ENCODE measurements around the gene DDRGK1. TPM values are rescaled to one million over a fixed set of nuclear protein-coding genes. Genes with fewer than 3 reads are reported as not detected.

Gene DDRGK1
- total and polyA plus RNA-seq, 4 donors: 16.8 to 72.4 (median 48.5) TPM

- WGBS: 82% methylated on average over 11 of the region's 11 CpGs
- H3K27ac ChIP-seq (ENCODE audit: low read depth in 1 of 2, low read length in 2 of 2): no peak overlapping the region
- no peak for DNase-seq (ENCODE audit: low spot score)
- H3K4me1 ChIP-seq (ENCODE audit: control insufficient read depth in 4 of 4, insufficient read depth in 4 of 4, low read length in 3 of 4): peaks cover 4 to 15% (median 11%) of the 10 kb centered on the region in 4 donors
- H3K27me3 ChIP-seq (ENCODE audit: control insufficient read depth in 4 of 4, insufficient read depth in 4 of 4, low read length in 3 of 4): peaks cover 0 to 8% (median 1%) of the 10 kb centered on the region in 4 donors
- TF ChIP-seq RAD21 (IDR thresholded peaks at IDR 0.05): no peak
- TF ChIP-seq, protein P1, sequence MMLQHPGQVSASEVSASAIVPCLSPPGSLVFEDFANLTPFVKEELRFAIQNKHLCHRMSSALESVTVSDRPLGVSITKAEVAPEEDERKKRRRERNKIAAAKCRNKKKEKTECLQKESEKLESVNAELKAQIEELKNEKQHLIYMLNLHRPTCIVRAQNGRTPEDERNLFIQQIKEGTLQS (IDR thresholded peaks at IDR 0.05): no peak
- no peak for TF ChIP-seq TAF1 (conservative IDR thresholded peaks at IDR 0.05)
- no peak overlapping the region for H3K9ac ChIP-seq (ENCODE audit: low read depth in 1 of 2, low read length in 2 of 2)
- no peak overlapping the region for H3K4me3 ChIP-seq (ENCODE audit: low read depth in 1 of 3, low read length in 3 of 3)
- H3K36me3 ChIP-seq (ENCODE audit: control insufficient read depth in 4 of 4, insufficient read depth in 3 of 4, low read depth in 1 of 4, low read length in 3 of 4): no peaks in the 10 kb centered on the region
- H3K9me3 ChIP-seq (ENCODE audit: control insufficient read depth in 4 of 4, low read length in 3 of 4): no peaks in the 10 kb centered on the region
Observed at GRCh38 chr20:3243718-3244358, 39.4 kb upstream of the DDRGK1 start.

DNA sequence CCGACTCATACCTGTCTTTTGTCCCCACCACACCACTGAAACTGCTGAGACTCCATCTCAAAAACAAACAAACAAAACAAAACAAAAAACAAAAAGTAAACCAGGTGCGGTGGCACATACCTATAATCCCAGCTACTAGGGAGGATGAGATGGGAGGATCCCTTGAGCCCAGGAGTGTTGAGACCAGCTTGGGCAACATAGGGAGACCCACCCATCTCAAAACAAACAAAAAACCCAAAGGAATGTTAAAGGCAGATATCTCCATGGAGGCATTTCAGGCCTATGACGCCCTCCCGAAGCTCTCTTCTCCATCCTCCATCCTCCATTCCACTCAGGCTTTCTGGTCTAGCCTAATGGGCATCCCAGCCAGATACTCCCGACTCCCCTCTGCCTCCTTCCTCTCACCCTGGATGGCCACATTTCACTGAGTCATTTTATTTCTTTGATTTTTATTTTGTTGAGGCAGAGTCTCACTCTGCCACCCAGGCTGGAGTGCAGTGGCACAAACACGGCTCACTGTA, 37.8 kb upstream of the DDRGK1 start:
- 63% methylated on average over 6 of the region's 6 CpGs for WGBS
- Histone ChIP-seq H3K4me1 (ENCODE audit: control insufficient read depth in 4 of 4, insufficient read depth in 4 of 4, low read length in 3 of 4) (peaks cover 8 to 21% (median 14%) of the 10 kb centered on the region in 4 donors), H3K4me3 (ENCODE audit: low read depth in 1 of 3, low read length in 3 of 3) (no peak overlapping the region), H3K9ac (ENCODE audit: low read depth in 1 of 2, low read length in 2 of 2) (no peak overlapping the region), H3K9me3 (ENCODE audit: control insufficient read depth in 4 of 4, low read length in 3 of 4) (no peaks in the 10 kb centered on the region), H3K27me3 (ENCODE audit: control insufficient read depth in 4 of 4, insufficient read depth in 4 of 4, low read length in 3 of 4) (peaks cover 0 to 8% (median 1%) of the 10 kb centered on the region in 4 donors), H3K36me3 (ENCODE audit: control insufficient read depth in 4 of 4, insufficient read depth in 3 of 4, low read depth in 1 of 4, low read length in 3 of 4) (no peaks in the 10 kb centered on the region), H3K27ac (ENCODE audit: low read depth in 1 of 2, low read length in 2 of 2) (no peak overlapping the region)
- TF ChIP-seq GABPA (IDR thresholded peaks at IDR 0.05 in 1 of 2, conservative IDR thresholded peaks at IDR 0.05 in 1 of 2): no peak
- TF ChIP-seq FOXA2 (IDR thresholded peaks at IDR 0.05): no peak
- TF ChIP-seq EGR1 (IDR thresholded peaks at IDR 0.05; ENCODE audit: low read depth in 2 of 2): no peak
- TF ChIP-seq HNF4A (conservative IDR thresholded peaks at IDR 0.05): no peak
- no peak for TF ChIP-seq SP1 (IDR thresholded peaks at IDR 0.05)
- no peak for TF ChIP-seq YY1 (IDR thresholded peaks at IDR 0.05)
- no peak for TF ChIP-seq FOXA1 (IDR thresholded peaks at IDR 0.05)
- no peak for TF ChIP-seq RAD21 (IDR thresholded peaks at IDR 0.05)
- no peak for TF ChIP-seq JUND (IDR thresholded peaks at IDR 0.05)
- no peak for TF ChIP-seq MAX (IDR thresholded peaks at IDR 0.05)
- TF ChIP-seq, protein P2, sequence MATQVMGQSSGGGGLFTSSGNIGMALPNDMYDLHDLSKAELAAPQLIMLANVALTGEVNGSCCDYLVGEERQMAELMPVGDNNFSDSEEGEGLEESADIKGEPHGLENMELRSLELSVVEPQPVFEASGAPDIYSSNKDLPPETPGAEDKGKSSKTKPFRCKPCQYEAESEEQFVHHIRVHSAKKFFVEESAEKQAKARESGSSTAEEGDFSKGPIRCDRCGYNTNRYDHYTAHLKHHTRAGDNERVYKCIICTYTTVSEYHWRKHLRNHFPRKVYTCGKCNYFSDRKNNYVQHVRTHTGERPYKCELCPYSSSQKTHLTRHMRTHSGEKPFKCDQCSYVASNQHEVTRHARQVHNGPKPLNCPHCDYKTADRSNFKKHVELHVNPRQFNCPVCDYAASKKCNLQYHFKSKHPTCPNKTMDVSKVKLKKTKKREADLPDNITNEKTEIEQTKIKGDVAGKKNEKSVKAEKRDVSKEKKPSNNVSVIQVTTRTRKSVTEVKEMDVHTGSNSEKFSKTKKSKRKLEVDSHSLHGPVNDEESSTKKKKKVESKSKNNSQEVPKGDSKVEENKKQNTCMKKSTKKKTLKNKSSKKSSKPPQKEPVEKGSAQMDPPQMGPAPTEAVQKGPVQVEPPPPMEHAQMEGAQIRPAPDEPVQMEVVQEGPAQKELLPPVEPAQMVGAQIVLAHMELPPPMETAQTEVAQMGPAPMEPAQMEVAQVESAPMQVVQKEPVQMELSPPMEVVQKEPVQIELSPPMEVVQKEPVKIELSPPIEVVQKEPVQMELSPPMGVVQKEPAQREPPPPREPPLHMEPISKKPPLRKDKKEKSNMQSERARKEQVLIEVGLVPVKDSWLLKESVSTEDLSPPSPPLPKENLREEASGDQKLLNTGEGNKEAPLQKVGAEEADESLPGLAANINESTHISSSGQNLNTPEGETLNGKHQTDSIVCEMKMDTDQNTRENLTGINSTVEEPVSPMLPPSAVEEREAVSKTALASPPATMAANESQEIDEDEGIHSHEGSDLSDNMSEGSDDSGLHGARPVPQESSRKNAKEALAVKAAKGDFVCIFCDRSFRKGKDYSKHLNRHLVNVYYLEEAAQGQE (IDR thresholded peaks at IDR 0.05): no peak
- no peak for TF ChIP-seq RXRA (IDR thresholded peaks at IDR 0.05)
- no peak for TF ChIP-seq TAF1 (conservative IDR thresholded peaks at IDR 0.05)
- TF ChIP-seq NR2F2 (IDR thresholded peaks at IDR 0.05): no peak
- TF ChIP-seq, protein P3, sequence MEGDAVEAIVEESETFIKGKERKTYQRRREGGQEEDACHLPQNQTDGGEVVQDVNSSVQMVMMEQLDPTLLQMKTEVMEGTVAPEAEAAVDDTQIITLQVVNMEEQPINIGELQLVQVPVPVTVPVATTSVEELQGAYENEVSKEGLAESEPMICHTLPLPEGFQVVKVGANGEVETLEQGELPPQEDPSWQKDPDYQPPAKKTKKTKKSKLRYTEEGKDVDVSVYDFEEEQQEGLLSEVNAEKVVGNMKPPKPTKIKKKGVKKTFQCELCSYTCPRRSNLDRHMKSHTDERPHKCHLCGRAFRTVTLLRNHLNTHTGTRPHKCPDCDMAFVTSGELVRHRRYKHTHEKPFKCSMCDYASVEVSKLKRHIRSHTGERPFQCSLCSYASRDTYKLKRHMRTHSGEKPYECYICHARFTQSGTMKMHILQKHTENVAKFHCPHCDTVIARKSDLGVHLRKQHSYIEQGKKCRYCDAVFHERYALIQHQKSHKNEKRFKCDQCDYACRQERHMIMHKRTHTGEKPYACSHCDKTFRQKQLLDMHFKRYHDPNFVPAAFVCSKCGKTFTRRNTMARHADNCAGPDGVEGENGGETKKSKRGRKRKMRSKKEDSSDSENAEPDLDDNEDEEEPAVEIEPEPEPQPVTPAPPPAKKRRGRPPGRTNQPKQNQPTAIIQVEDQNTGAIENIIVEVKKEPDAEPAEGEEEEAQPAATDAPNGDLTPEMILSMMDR (IDR thresholded peaks at IDR 0.05; ENCODE audit: low read depth, low read length, missing input control): no peak
- TF ChIP-seq, protein P1 (IDR thresholded peaks at IDR 0.05): no peak
- no peak for TF ChIP-seq HNF4G (IDR thresholded peaks at IDR 0.05)
- TF ChIP-seq ZBTB33 (IDR thresholded peaks at IDR 0.05): no peak
- no peak for DNase-seq (ENCODE audit: low spot score)

Data from liver (tissue), 9 donors.